GM12873 (cell line): ENCODE data around the gene CPNE5.

Experiments used
- TF ChIP-seq, protein P1 (sequence below): IDR thresholded peaks from 2 replicates; pipeline ENCODE4 v1.5.1; 2012; ENCODE audit warnings: low read depth, mild to moderate bottlenecking, moderate library complexity, low read length, control low read depth; ENCODE audit not compliant: insufficient read depth; ENCODE audit errors: missing control alignments

The CPNE5 gene

GRCh38 chr6:36751091-36751490, 88.2 kb downstream of the CPNE5 start:
- TF ChIP-seq, protein P1, sequence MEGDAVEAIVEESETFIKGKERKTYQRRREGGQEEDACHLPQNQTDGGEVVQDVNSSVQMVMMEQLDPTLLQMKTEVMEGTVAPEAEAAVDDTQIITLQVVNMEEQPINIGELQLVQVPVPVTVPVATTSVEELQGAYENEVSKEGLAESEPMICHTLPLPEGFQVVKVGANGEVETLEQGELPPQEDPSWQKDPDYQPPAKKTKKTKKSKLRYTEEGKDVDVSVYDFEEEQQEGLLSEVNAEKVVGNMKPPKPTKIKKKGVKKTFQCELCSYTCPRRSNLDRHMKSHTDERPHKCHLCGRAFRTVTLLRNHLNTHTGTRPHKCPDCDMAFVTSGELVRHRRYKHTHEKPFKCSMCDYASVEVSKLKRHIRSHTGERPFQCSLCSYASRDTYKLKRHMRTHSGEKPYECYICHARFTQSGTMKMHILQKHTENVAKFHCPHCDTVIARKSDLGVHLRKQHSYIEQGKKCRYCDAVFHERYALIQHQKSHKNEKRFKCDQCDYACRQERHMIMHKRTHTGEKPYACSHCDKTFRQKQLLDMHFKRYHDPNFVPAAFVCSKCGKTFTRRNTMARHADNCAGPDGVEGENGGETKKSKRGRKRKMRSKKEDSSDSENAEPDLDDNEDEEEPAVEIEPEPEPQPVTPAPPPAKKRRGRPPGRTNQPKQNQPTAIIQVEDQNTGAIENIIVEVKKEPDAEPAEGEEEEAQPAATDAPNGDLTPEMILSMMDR = no peak

- TF ChIP-seq, protein P1 = no peak
Observed at GRCh38 chr6:36749829-36750489, 89.3 kb downstream of the CPNE5 start.

DNA sequence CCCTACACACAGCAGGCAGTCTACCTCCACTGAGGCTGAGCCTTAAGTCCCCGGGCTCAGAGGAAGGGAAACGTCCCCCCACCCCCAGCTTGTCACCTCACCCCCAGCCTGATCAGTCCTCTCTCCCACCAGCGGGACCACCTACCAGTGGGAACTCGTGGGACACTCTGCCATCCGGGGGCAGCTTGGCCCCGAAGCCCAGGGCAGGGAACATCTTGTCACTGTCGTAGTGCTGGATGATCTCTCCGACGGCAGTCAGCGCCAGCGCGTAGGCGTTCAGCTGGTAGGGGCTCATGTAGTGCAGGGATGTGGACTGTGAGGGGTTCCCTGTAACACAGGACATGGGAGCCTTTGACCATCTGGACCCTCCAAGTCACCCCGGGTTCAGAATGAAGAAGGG, 93.0 kb downstream of the CPNE5 start:
- TF ChIP-seq, protein P1 = no peak

- TF ChIP-seq, protein P1 = no peak
Observed at GRCh38 chr6:36745836-36746235, 93.4 kb downstream of the CPNE5 start.

GRCh38 chr6:36745283-36745682, 94.0 kb downstream of the CPNE5 start:
- TF ChIP-seq, protein P1 = no peak

- TF ChIP-seq, protein P1 = no peak
Observed at GRCh38 chr6:36744304-36744673, 95.0 kb downstream of the CPNE5 start.

DNA sequence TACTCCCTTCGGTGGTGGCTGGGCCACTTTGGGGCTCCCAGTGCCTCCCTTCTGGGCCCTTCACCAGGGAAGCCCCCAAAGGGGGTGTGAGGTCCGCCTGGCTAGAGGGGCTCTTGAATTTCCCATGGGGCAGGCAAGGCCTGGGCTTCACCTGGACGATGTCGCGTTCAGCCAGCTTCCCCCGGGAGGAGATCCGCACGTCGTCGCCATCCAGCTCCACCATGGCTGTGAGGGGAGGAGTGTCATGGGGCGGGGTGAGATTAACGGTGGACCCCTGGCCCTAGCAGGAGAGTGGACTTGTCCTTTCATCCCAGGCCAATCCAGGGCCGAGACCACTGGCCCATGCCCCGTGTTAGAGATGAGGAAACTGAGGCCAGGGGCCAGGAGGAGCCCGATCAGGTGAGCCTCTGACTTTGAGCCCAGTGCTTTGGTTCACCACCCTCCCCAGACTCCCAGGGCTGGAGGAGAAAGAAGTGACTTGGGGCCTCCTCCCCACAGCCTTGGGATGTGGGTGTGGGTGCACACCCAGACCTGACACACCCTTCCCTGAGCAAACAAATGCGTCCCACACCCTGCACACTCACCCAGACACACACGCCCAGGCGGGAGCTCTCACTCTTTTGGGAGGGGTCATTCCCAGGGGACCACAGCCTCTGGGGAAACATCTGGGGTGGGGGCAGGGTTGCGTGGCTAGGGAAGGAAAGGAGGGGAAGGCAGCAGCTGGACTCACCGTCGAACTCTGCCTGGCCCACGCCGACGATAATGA, 95.5 kb downstream of the CPNE5 start:
- TF ChIP-seq, protein P1 = no peak
